Nephron (organoid): Measurements from ENCODE around the gene RGS14.

Source experiments
- H3K27ac Mint-ChIP-seq, 3 experiments: 2 replicates each; pipeline ENCODE4 v1.8.0; 2020; ENCODE audit warnings: mixed read lengths in 3 of 3, mild to moderate bottlenecking in 2 of 3, moderate library complexity in 1 of 3
- H3K27me3 Mint-ChIP-seq: 2 replicates; pipeline ENCODE4 v1.8.0; 2021; ENCODE audit warnings: low read depth, mild to moderate bottlenecking, moderate library complexity, mixed read lengths
- H3K36me3 Mint-ChIP-seq: 2 replicates; pipeline ENCODE4 v1.8.0; 2020; ENCODE audit warnings: low read depth, mixed read lengths
- H3K4me1 Mint-ChIP-seq: 2 replicates; pipeline ENCODE4 v1.8.0; 2020; ENCODE audit warnings: mixed read lengths
- H3K4me3 Mint-ChIP-seq, 3 experiments: 2 replicates each; pipeline ENCODE4 v1.8.0; 2020; ENCODE audit warnings: mild to moderate bottlenecking in 3 of 3, mixed read lengths in 3 of 3, moderate library complexity in 2 of 3
- H3K9me3 Mint-ChIP-seq: 2 replicates; pipeline ENCODE4 v1.8.0; 2020; ENCODE audit warnings: mixed read lengths
- CTCF ChIP-seq, 3 experiments: fragments of 200-600 bp; sonication (generic); IDR thresholded peaks; one replicate each; pipeline ENCODE4 v1.5.0; 2021; ENCODE audit warnings: antibody characterized with exemption in 3 of 3; ENCODE audit not compliant: unreplicated experiment in 3 of 3

RGS14 gene

GRCh38 chr5:177343777-177344176 lies 13.9 kb upstream of the RGS14 start:
- H3K4me3 Mint-ChIP-seq: no peak overlapping the region
- peaks cover 35% of the 10 kb centered on the region for H3K36me3 Mint-ChIP-seq
- TF ChIP-seq CTCF (IDR thresholded peaks at IDR 0.05; ENCODE audit: unreplicated experiment in 3 of 3): no peak
- no peaks in the 10 kb centered on the region for H3K9me3 Mint-ChIP-seq
- H3K27me3 Mint-ChIP-seq: no peaks in the 10 kb centered on the region
- H3K27ac Mint-ChIP-seq: no peak overlapping the region
- H3K4me1 Mint-ChIP-seq: peaks cover 6% of the 10 kb centered on the region

- H3K36me3 Mint-ChIP-seq: peaks cover 29% of the 10 kb centered on the region
- H3K4me3 Mint-ChIP-seq: no peak overlapping the region
- peaks cover 3% of the 10 kb centered on the region for H3K27me3 Mint-ChIP-seq
- H3K9me3 Mint-ChIP-seq: no peaks in the 10 kb centered on the region
- H3K4me1 Mint-ChIP-seq: peaks cover 16% of the 10 kb centered on the region
- H3K27ac Mint-ChIP-seq: no peak overlapping the region
- TF ChIP-seq CTCF (IDR thresholded peaks at IDR 0.05; ENCODE audit: unreplicated experiment in 3 of 3): no peak
Measured at GRCh38 chr5:177344891-177345290, 12.8 kb upstream of the RGS14 start.

GRCh38 chr5:177346820-177347219 lies 10.9 kb upstream of the RGS14 start:
- peak overlapping the region in 1 of 3 experiments; percentile 38 for H3K4me3 Mint-ChIP-seq
- peaks cover 3% of the 10 kb centered on the region for H3K27me3 Mint-ChIP-seq
- peaks cover 19% of the 10 kb centered on the region for H3K36me3 Mint-ChIP-seq
- no peak for TF ChIP-seq CTCF (IDR thresholded peaks at IDR 0.05; ENCODE audit: unreplicated experiment in 3 of 3)
- no peaks in the 10 kb centered on the region for H3K9me3 Mint-ChIP-seq
- no peak overlapping the region for H3K27ac Mint-ChIP-seq
- H3K4me1 Mint-ChIP-seq: peaks cover 31% of the 10 kb centered on the region

GRCh38 chr5:177347699-177348098 lies 10.0 kb upstream of the RGS14 start:
- H3K36me3 Mint-ChIP-seq: peaks cover 18% of the 10 kb centered on the region
- peaks cover 35% of the 10 kb centered on the region for H3K4me1 Mint-ChIP-seq
- no peaks in the 10 kb centered on the region for H3K9me3 Mint-ChIP-seq
- no peak for TF ChIP-seq CTCF (IDR thresholded peaks at IDR 0.05; ENCODE audit: unreplicated experiment in 3 of 3)
- peaks cover 3% of the 10 kb centered on the region for H3K27me3 Mint-ChIP-seq
- peak overlapping the region in 2 of 3 experiments; percentile 40 to 46 for H3K4me3 Mint-ChIP-seq
- H3K27ac Mint-ChIP-seq: no peak overlapping the region

GRCh38 chr5:177349362-177349647 lies 8.4 kb upstream of the RGS14 start:
- peak overlapping the region; percentile 91 to 98 (median 96) for H3K4me3 Mint-ChIP-seq
- no peaks in the 10 kb centered on the region for H3K9me3 Mint-ChIP-seq
- peaks cover 35% of the 10 kb centered on the region for H3K4me1 Mint-ChIP-seq
- no peak for TF ChIP-seq CTCF (IDR thresholded peaks at IDR 0.05; ENCODE audit: unreplicated experiment in 3 of 3)
- peaks cover 12% of the 10 kb centered on the region for H3K36me3 Mint-ChIP-seq
- peak overlapping the region; percentile 69 to 99 (median 98) for H3K27ac Mint-ChIP-seq
- peaks cover 3% of the 10 kb centered on the region for H3K27me3 Mint-ChIP-seq

GRCh38 chr5:177349762-177350161 lies 8.0 kb upstream of the RGS14 start:
- peak overlapping the region; percentile 98 to 100 (median 99) for H3K27ac Mint-ChIP-seq
- peaks cover 12% of the 10 kb centered on the region for H3K36me3 Mint-ChIP-seq
- TF ChIP-seq CTCF (IDR thresholded peaks at IDR 0.05; ENCODE audit: unreplicated experiment in 3 of 3): no peak
- H3K4me1 Mint-ChIP-seq: peaks cover 35% of the 10 kb centered on the region
- peaks cover 3% of the 10 kb centered on the region for H3K27me3 Mint-ChIP-seq
- peak overlapping the region; percentile 91 to 98 (median 96) for H3K4me3 Mint-ChIP-seq
- no peaks in the 10 kb centered on the region for H3K9me3 Mint-ChIP-seq
